ENCODE data around the gene OR6P1.

DNA sequence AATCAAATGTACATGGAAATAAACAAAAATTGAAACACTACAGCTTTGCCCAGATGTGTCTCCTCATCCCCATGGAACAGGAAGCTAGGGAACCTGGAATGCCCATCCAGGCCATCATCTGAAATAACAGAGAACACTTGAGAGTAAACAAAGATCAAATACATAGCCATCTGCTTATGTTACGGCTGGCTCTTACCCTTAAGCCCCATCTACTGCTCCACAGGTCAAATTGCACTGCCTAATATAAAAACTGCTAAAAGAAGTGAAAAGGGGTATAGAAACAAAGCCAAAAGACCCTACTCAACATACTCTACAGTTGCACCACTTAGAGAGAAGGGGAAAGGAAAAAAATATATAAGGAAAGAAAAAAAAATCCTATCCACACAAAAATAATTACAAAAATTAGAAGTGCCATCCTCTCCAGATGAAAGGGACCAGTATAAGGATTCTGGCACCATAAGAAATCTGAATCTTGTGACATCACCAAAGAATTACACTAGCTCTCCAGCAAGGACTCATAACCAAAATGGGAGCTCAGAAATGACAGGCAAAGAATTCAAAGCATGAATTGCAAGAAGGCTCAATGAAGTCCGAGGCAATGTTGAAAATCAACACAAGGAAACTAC lies 43.1 kb downstream of the OR6P1 start:
- TF ChIP-seq, protein P1, sequence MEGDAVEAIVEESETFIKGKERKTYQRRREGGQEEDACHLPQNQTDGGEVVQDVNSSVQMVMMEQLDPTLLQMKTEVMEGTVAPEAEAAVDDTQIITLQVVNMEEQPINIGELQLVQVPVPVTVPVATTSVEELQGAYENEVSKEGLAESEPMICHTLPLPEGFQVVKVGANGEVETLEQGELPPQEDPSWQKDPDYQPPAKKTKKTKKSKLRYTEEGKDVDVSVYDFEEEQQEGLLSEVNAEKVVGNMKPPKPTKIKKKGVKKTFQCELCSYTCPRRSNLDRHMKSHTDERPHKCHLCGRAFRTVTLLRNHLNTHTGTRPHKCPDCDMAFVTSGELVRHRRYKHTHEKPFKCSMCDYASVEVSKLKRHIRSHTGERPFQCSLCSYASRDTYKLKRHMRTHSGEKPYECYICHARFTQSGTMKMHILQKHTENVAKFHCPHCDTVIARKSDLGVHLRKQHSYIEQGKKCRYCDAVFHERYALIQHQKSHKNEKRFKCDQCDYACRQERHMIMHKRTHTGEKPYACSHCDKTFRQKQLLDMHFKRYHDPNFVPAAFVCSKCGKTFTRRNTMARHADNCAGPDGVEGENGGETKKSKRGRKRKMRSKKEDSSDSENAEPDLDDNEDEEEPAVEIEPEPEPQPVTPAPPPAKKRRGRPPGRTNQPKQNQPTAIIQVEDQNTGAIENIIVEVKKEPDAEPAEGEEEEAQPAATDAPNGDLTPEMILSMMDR (conservative IDR thresholded peaks at IDR 0.05; ENCODE audit: low read depth, low read length), result peak; percentile 58
- no peak for TF ChIP-seq EZH2 (IDR thresholded peaks at IDR 0.05; ENCODE audit: low read length, unreplicated experiment)
- no peak for TF ChIP-seq EZH2phosphoT487 (IDR thresholded peaks at IDR 0.05; ENCODE audit: borderline replicate concordance, low read length)

All from PC-3 (cell line).